DOHH2 (cell line): ENCODE measurements around the gene FAM156A.
"Not testable (repeated sequence)": the region's sequence is repeated elsewhere in the genome, so short reads cannot be mapped to it uniquely, and the experiment has no call there.

Experiments used
- H3F3A ChIP-seq: fragments of 200-600 bp; sonication (generic), shearing (Covaris generic); 2 replicates; pipeline ENCODE4 v1.6.0; 2016; ENCODE audit warnings: antibody characterized with exemption, mild to moderate bottlenecking; ENCODE audit not compliant: control insufficient read depth, insufficient read depth
- H3K27ac ChIP-seq: fragments of 200-600 bp; sonication (generic); 2 replicates; pipeline ENCODE4 v1.5.1; 2014; ENCODE audit warnings: low read depth, mild to moderate bottlenecking, low read length, moderate library complexity
- H3K27me3 ChIP-seq: fragments of 200-600 bp; sonication (generic); 2 replicates; pipeline ENCODE4 v1.6.1; 2014; ENCODE audit warnings: mild to moderate bottlenecking, low read length, mixed read lengths; ENCODE audit not compliant: control insufficient read depth
- H3K36me3 ChIP-seq: fragments of 200-600 bp; sonication (generic); 2 replicates; pipeline ENCODE4 v1.6.1; 2014; ENCODE audit warnings: mild to moderate bottlenecking, low read length, moderate library complexity, mixed read lengths; ENCODE audit not compliant: control insufficient read depth
- H3K4me1 ChIP-seq: fragments of 200-600 bp; sonication (generic); 2 replicates; pipeline ENCODE4 v1.6.1; 2014; ENCODE audit warnings: mild to moderate bottlenecking, low read length, mixed read lengths; ENCODE audit not compliant: control insufficient read depth
- H3K4me2 ChIP-seq: fragments of 200-600 bp; sonication (generic); 2 replicates; pipeline ENCODE4 v1.6.0; 2014; ENCODE audit warnings: mild to moderate bottlenecking, low read length, moderate library complexity
- H3K4me3 ChIP-seq: fragments of 200-600 bp; sonication (generic); 2 replicates; pipeline ENCODE4 v1.5.1; 2014; ENCODE audit warnings: mild to moderate bottlenecking, low read length, mixed read lengths
- H3K79me2 ChIP-seq: fragments of 200-600 bp; sonication (generic); 2 replicates; pipeline ENCODE4 v1.6.1; 2014; ENCODE audit warnings: mild to moderate bottlenecking, low read length, mixed read lengths; ENCODE audit not compliant: control insufficient read depth
- H3K9me2 ChIP-seq: fragments of 200-600 bp; sonication (generic); replicated peaks from 2 replicates; pipeline ENCODE4 v1.6.1; 2014; ENCODE audit warnings: mild to moderate bottlenecking, low read length, mixed read lengths; ENCODE audit not compliant: control insufficient read depth
- H3K9me3 ChIP-seq: fragments of 200-600 bp; sonication (generic); 2 replicates; pipeline ENCODE4 v1.6.1; 2014; ENCODE audit warnings: antibody characterized with exemption, low read length, mixed read lengths; ENCODE audit not compliant: control insufficient read depth, insufficient read depth
- H4K20me1 ChIP-seq: fragments of 200-600 bp; sonication (generic); 2 replicates; pipeline ENCODE4 v1.6.0; 2014; ENCODE audit warnings: low read depth, mild to moderate bottlenecking, antibody characterized with exemption, low read length, moderate library complexity; ENCODE audit not compliant: control insufficient read depth, insufficient read depth
- EZH2phosphoT487 ChIP-seq: fragments of 200-600 bp; sonication (generic); IDR thresholded peaks from 2 replicates; pipeline ENCODE4 v1.6.1; 2017; ENCODE audit warnings: borderline replicate concordance, mild to moderate bottlenecking, antibody characterized with exemption, low read length, moderate library complexity, mixed read lengths
- TF ChIP-seq, protein P1 (sequence below): fragments of 200-600 bp; sonication (generic); IDR thresholded peaks from one replicate; pipeline ENCODE4 v1.5.1; 2014; ENCODE audit warnings: antibody characterized with exemption, mild to moderate bottlenecking, low read depth, low read length; ENCODE audit not compliant: poor library complexity, severe bottlenecking

Gene FAM156A

DNA sequence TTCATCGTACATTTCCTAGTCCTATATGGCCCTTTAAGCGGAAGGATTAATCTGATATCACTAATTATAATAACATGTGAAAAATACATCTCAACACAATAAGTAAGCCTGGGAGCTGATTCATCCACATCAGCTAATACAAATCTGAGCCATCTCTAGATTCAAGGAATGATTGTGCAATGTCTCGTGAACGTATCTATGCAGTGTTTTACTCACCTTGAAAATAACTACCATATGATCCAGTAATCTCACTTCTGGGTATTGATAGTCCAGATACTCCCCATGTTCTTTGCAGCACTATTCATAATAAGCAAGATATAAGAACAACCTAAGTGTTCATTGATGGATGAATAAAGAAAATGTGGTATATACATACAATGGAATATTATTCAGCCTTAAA, 17.6 kb downstream of the FAM156A start:
- H3F3A ChIP-seq, H3K4me3 ChIP-seq, H3K9me2 ChIP-seq, H3K79me2 ChIP-seq, H3K27me3 ChIP-seq, H3K27ac ChIP-seq, H3K4me1 ChIP-seq, H4K20me1 ChIP-seq, H3K36me3 ChIP-seq, H3K9me3 ChIP-seq, H3K4me2 ChIP-seq: not testable (repeated sequence)

DNA sequence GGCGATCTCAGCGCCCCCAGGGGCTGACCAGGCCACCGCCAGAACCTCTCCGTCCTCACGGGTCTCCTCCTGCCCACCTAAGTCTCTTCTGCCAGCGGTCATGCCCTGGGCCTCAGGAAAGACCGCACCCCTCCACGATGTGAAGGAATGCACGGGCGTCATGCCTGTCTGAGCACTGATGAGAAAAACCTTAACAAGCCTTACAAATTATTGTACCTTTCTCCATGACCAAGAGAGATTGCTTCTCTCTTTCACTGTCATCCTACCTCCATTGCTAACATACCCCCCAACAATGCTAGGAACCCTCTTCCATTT, 22.9 kb downstream of the FAM156A start:
- H3K9me3 ChIP-seq, H3F3A ChIP-seq, H3K9me2 ChIP-seq, H4K20me1 ChIP-seq, H3K36me3 ChIP-seq, H3K27me3 ChIP-seq, H3K79me2 ChIP-seq: not testable (repeated sequence)
- Histone ChIP-seq H3K4me1 (peaks cover 19% of the 10 kb centered on the region), H3K4me3 (peak overlapping the region; percentile 88), H3K27ac (peak overlapping the region; percentile 86), H3K4me2 (peak overlapping the region; percentile 95)

DNA sequence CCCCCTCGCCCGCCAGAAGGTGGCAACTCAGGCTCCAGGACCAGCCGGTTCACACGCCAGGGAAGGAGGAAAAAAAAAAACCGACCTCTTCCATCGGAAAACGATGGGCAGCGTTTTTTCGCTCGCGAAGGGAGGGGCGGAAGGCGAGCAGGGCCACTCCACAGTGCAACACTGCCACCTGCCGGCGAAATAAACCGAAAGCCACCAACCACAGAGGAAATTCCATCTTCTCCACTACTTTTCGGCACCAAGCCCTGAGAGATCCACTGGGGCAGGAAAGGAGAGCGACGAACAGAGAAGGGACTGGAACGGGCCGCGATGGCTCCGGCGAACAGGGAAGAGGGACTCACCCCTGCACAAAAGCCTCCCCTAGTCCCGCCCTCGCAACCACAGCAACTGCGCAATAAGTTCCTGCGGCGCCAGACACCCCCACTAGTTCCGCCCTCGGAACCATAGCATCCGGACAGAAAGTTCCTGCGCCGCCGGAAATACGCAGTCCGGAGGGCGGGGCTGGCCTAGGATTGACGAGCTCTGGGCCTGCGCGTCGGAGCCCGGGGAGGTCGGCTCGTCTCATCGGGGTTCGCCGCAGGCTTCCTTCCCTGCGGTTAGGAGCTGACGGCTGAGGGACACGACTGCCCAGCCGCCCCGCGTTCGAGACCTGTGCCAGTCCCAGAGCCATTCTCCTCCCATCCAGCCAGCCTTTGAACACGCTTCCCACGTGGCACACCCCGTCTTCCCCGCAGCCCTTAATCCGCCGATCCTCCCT, 23.4 kb downstream of the FAM156A start:
- Histone ChIP-seq H3K36me3 (no peaks in the 10 kb centered on the region; the same call in 1 of the 2 replicates), H4K20me1 (no peaks in the 10 kb centered on the region), H3K4me2 (peak overlapping the region; percentile 95), H3F3A (no peaks in the 10 kb centered on the region), H3K9me3 (no peaks in the 10 kb centered on the region), H3K4me1 (peaks cover 19% of the 10 kb centered on the region), H3K27me3 (no peaks in the 10 kb centered on the region), H3K27ac (peak overlapping the region; percentile 86), H3K9me2 (no peaks in the 10 kb centered on the region), H3K79me2 (no peaks in the 10 kb centered on the region; the same call in 1 of the 2 replicates), H3K4me3 (peak overlapping the region; percentile 88)
- TF ChIP-seq, protein P1, sequence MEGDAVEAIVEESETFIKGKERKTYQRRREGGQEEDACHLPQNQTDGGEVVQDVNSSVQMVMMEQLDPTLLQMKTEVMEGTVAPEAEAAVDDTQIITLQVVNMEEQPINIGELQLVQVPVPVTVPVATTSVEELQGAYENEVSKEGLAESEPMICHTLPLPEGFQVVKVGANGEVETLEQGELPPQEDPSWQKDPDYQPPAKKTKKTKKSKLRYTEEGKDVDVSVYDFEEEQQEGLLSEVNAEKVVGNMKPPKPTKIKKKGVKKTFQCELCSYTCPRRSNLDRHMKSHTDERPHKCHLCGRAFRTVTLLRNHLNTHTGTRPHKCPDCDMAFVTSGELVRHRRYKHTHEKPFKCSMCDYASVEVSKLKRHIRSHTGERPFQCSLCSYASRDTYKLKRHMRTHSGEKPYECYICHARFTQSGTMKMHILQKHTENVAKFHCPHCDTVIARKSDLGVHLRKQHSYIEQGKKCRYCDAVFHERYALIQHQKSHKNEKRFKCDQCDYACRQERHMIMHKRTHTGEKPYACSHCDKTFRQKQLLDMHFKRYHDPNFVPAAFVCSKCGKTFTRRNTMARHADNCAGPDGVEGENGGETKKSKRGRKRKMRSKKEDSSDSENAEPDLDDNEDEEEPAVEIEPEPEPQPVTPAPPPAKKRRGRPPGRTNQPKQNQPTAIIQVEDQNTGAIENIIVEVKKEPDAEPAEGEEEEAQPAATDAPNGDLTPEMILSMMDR, result peak; percentile 85
- no peak for TF ChIP-seq EZH2phosphoT487

DNA sequence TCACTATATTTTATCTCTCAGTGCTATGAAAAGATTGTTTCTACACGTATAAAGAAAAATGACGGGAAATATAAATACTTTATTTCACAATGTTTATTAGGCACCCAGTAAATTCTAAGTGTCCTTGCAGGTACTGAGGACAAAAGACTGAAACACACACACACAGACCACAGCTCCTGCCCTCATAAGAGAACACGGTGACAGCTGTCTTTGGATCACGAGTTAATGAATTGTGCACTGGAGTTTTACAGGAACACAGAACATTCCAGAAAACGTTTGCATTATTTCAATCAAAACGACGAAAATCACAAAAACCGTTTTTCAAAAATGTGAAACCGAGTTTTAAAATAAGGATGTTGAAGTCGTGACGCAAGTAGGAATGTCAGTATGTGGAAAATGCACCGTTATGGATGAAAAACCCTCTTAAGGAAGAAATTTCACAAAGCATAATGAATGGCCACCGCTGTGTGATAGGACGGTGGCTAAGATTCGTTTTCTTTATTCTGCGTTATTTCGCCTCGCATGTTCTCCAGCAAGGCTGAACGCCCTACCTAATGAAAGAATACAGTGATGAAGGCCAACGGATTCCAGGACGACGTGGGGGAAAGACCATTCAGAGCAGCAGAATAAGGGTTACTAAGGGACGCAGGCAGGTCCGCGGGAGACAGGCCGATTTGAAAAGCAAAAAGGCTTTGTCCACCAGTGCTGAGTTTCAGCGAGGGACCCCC, 24.2 kb downstream of the FAM156A start:
- Histone ChIP-seq H3K36me3 (no peaks in the 10 kb centered on the region; the same call in 1 of the 2 replicates), H3F3A (no peaks in the 10 kb centered on the region), H3K79me2 (no peaks in the 10 kb centered on the region; the same call in 1 of the 2 replicates), H3K27ac (peak overlapping the region; percentile 86), H3K9me2 (no peaks in the 10 kb centered on the region), H3K9me3 (no peaks in the 10 kb centered on the region), H3K4me3 (peak overlapping the region; percentile 88), H3K4me1 (peaks cover 19% of the 10 kb centered on the region), H4K20me1 (no peaks in the 10 kb centered on the region), H3K4me2 (peak overlapping the region; percentile 95), H3K27me3 (no peaks in the 10 kb centered on the region)
- no peak for TF ChIP-seq EZH2phosphoT487
- TF ChIP-seq, protein P1, result no peak
